Hematopoietic multipotent progenitor cell treated with erythropoietin and hydrocortisone succinate and interleukin-3 and kit ligand, for 4 days (in vitro differentiated cells): ENCODE data around the gene HHATL.

Source experiments
- DNase-seq: peaks from one replicate; pipeline ENCODE4 v3.0.0-alpha.2; 2015

HHATL gene, protein sequence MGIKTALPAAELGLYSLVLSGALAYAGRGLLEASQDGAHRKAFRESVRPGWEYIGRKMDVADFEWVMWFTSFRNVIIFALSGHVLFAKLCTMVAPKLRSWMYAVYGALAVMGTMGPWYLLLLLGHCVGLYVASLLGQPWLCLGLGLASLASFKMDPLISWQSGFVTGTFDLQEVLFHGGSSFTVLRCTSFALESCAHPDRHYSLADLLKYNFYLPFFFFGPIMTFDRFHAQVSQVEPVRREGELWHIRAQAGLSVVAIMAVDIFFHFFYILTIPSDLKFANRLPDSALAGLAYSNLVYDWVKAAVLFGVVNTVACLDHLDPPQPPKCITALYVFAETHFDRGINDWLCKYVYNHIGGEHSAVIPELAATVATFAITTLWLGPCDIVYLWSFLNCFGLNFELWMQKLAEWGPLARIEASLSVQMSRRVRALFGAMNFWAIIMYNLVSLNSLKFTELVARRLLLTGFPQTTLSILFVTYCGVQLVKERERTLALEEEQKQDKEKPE

GRCh38 chr3:42702066-42702951 is at the start of gene HHATL:
HHATL (minus strand) TSS chr3:42702798; CDS start chr3:42700826, 1,972 bp downstream.
- no peak for DNase-seq

GRCh38 chr3:42751609-42752008 is 49.0 kb upstream of the HHATL start:
- no peak for DNase-seq

DNA sequence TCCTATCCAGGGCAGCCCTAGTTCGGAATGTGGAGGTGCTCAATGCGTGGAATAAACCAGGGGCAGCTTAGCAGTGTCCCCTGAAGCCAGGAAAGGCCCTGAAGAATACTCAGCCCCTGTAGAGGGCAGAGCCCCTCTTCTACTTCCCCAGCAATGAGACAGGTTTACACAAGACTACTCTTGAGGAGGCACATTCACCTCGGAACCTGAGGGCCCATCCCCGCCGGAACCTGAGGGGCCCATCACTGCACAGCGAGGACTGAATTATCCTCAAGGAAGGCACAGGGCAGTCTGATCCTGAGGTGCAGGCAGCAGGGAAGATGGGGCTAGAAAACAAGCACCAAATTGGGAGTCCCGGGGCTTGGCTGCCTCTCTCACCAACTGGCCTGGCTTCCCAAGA is 48.2 kb upstream of the HHATL start:
- no peak for DNase-seq

DNA sequence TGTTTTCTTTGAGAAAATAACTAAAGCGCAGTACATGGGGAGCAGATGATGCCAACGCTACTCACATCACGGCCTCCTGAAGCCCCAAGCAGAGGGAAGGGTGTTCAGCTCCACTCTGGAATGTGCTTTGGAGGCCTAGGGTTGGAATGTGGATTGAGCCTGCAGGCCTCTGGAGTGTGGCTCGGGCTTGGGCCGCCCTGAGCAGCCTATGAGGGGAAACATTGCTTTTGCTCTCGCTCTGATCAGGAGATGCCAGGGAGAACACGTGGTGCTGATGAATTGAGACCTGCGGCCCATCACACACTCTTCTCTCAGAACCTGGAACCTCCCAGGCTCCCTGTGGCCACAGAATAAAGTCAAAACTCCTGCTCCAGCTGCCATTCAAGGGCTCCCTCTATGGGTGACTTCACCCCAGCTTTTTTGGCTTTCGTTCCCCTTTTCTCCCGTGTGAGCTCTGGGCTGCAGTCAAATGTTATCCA is 47.2 kb upstream of the HHATL start:
- peak; percentile 70 for DNase-seq

GRCh38 chr3:42749025-42749752 is 46.6 kb upstream of the HHATL start:
- DNase-seq = peak; percentile 15

GRCh38 chr3:42747581-42747980 is 45.0 kb upstream of the HHATL start:
- DNase-seq = peak; percentile 12

- DNase-seq = no peak
These were observed 44.2 kb upstream of the HHATL start for GRCh38 chr3:42746455-42747450.

GRCh38 chr3:42745776-42746454 is 43.3 kb upstream of the HHATL start:
- no peak for DNase-seq

DNA sequence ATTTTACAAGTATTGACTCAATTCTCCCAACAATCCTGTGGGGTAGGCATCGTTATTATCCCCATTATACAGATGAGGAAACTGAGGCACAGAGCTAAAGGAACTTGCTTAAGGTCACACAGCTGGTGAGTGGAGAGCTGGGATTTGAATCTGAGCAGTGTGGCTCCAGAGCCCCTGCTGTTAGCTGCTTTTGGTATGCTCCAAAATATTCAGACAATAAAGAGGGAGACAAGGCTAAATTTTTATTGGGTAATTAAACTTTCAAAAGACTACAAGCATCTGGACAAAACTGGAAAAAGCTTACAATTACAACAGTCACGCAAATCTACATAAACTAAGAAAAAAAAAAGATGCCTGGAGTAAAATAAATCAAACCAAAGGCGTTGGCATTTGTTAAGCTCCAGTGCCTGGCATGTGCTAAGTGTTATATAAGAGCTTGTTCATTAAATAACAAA is 42.7 kb upstream of the HHATL start:
- DNase-seq = no peak

DNA sequence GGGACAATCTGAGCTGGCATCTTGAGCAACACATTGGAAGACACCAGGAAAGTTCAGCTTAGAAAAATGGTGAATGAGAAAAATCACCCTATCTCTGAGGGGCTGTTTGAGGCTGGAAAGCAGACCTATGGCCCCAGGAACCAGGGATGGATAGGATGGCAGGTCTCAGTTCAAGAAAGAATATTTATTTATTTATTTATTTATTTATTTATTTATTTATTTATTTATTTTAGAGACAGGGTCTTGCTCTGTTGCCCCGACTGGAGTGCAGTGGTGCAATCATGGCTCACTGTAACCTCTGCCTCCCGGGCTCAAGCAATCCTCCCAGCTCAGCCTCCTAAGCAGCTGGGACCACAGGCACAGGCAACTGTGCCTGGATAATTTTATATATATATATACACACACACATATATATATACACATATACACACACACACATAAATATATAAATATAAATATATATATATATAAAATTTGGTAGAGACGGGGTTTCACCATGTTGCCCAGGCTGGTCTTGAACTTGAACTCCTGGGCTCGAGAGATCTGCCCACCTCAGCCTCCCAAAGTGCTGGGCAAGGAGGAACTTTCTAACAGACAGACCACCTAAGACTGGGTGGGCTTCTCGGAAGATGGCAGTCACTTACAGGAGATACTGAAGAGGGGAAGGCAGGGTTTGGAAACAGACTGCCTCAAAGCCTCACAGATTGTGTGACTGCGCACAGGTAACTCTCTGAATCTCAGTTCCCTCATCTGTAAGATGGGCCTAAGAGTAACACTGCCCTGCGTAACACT is 40.8 kb upstream of the HHATL start:
- DNase-seq = no peak

GRCh38 chr3:42742688-42743087 is 40.1 kb upstream of the HHATL start:
- no peak for DNase-seq

GRCh38 chr3:42742259-42742658 is 39.7 kb upstream of the HHATL start:
- no peak for DNase-seq

GRCh38 chr3:42741796-42742195 is 39.2 kb upstream of the HHATL start:
- no peak for DNase-seq

DNA sequence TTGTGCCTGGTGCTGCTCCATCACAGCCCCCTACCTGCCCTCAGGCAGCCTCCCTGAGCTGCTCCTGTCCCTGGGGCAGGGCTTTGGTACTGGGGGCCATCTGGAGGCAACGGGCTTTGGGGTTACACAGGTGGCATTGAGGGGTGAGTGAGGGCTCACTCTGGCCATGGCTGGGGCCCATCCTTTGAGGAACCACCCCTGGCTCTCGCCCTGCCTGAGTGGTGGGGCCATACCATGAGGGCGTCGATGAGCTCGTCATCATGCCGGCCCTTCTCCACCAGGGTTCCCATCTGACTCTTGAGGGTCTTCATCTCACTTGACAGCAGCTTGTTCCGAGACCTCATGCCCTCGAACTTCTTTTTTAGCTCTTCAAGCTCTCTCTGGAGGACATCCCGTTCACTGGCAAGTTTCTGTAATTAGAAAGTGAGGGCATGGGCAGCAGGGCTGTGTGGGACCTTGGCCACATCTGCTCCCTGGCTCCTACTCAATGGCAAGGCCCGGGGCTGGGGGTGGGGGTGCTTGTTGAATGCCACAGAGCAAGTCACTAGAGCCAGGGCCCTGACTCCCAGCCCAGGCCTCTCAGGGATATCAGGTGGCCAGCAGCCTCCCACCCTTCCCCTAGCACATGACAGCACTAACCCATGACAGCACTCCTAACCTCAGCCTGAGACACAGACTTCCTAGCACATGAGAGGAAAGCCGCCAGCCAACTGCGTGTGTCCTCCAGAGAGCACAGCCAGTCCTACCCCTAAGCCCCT is 37.0 kb upstream of the HHATL start:
- peak; percentile 37 for DNase-seq

DNA sequence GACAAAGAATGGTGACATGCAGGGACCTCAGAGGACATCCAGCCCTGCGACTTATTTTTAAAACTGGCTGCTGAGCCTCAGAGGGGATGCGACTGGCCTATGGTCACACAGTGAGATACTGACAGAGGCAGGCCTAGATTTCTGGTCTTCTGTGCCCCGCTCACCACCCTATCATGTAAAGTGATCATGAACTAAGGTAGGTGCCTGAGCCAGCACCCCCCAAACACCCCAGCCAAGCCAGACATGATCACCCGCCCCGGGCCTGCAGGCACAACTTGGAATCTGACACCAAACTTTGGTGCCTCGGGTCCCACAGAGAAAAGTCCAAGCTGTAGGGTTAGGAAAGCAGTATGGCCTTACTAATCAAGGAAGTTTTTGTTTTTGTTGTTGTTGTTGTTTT is 33.9 kb upstream of the HHATL start:
- DNase-seq = no peak

DNA sequence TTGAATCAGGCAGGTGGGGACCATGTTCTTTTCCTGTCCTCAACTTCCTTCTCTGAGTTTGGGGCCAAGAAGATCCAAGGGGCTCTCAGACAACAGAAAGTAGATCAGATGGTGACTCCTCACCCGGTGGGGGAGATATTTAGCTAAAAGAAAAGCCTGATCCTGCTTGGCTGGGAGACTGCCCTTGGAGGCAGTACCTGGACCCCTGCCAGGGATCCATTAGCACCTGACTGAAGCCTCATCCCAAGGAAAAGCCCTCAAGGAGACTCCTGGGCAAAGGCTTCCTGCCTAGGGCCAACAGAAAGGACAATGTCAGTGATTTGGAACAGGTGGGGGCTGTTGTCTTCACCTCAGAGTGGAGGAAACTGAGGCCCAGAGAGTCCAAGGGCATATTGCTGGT is 33.5 kb upstream of the HHATL start:
- no peak for DNase-seq

DNA sequence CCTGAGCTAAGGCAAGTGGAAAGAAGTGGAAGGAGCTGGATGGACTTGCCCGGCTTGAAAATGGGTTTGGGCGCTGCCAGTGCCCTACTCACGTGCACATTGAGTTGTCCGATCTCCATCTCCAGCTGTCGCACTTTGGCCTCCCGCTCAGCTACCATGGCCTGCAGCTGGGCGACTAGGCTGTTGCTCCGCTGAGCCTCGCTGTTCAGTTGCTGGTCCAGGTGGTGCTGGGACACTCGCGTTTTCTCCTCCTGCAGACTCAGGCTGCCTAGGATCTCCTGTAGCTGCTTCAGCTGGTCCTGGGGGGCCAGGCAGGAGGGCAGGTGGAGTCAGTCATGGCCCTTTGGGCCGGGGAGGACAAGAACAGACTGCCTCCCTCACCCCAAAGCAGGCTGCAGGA is 33.0 kb upstream of the HHATL start:
- DNase-seq = no peak

DNA sequence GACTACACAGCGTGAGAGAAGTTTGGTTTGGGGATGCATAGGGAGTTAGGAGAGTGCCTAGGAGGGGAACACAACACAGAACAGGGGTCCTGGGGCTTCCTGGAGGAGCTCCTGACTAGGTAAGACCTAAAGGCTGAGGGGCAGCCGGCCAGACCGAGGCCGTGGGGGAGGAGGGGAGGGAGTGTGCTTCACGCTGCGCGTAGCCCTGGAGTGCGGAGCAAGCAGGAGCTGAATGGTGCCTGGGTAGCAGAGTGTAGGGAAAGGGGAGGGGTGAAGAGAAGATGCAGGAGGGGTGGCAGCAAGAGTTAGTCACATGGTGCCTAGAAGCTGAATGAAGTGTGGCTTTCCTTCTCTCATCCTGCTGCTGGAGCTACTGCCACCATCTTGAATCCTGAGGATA is 32.4 kb upstream of the HHATL start:
- no peak for DNase-seq

GRCh38 chr3:42734263-42734860 is 31.8 kb upstream of the HHATL start:
- DNase-seq = no peak
